Fibroblast of lung (primary cell): ENCODE results near the gene TSHZ2. TPM values are rescaled to one million over a fixed set of nuclear protein-coding genes. Genes with fewer than 3 reads are reported as not detected.

Source experiments
- DNase-seq, 2 donors: peaks; one replicate each; pipeline versions ENCODE4 v3.0.0 to v3.0.0-alpha.2; 2010; ENCODE audit warnings: low read depth in 2 of 2
- H2AFZ ChIP-seq: 2 replicates; pipeline ENCODE4 v1.5.1; 2012; ENCODE audit warnings: low read length, control low read depth, inconsistent platforms
- H3K27ac ChIP-seq: 2 replicates; pipeline ENCODE4 v1.5.1; 2011; ENCODE audit warnings: low read length, control low read depth; ENCODE audit not compliant: insufficient read depth
- H3K27me3 ChIP-seq: 2 replicates; pipeline ENCODE4 v1.5.1; 2011; ENCODE audit warnings: mild to moderate bottlenecking, low read length; ENCODE audit not compliant: control insufficient read depth, insufficient read depth
- H3K36me3 ChIP-seq: 2 replicates; pipeline ENCODE4 v1.5.1; 2011; ENCODE audit warnings: low read length; ENCODE audit not compliant: control insufficient read depth, insufficient read depth
- H3K4me1 ChIP-seq: 2 replicates; pipeline ENCODE4 v1.5.1; 2011; ENCODE audit warnings: low read length; ENCODE audit not compliant: control insufficient read depth, insufficient read depth; ENCODE audit errors: extremely low read depth
- H3K4me2 ChIP-seq: 2 replicates; pipeline ENCODE4 v1.5.1; 2011; ENCODE audit warnings: low read length, control low read depth; ENCODE audit not compliant: insufficient read depth; ENCODE audit errors: extremely low read depth
- H3K4me3 ChIP-seq, 4 experiments: fragments of 200-600 bp in 1 of 4; sonication (generic) in 1 of 4; replicated peaks in 1 of 4; 2 replicates each; pipeline ENCODE4 v1.5.1; 2011 to 2016; ENCODE audit warnings: low read length in 4 of 4, low read depth in 3 of 4, mild to moderate bottlenecking in 3 of 4, control low read depth in 2 of 4, inconsistent platforms in 1 of 4, mixed read lengths in 1 of 4; ENCODE audit not compliant: insufficient read depth in 1 of 4; ENCODE audit errors: control extremely low read depth in 1 of 4
- H3K79me2 ChIP-seq: 2 replicates; pipeline ENCODE4 v1.5.1; 2012; ENCODE audit warnings: mild to moderate bottlenecking, low read length, inconsistent platforms; ENCODE audit not compliant: control insufficient read depth, insufficient read depth
- H3K9ac ChIP-seq: 2 replicates; pipeline ENCODE4 v1.5.1; 2011; ENCODE audit warnings: mild to moderate bottlenecking, low read length, control low read depth; ENCODE audit not compliant: insufficient read depth
- H3K9me3 ChIP-seq: 2 replicates; pipeline ENCODE4 v1.5.1; 2012; ENCODE audit warnings: low read depth, low read length; ENCODE audit not compliant: control insufficient read depth, insufficient read depth
- H4K20me1 ChIP-seq: 2 replicates; pipeline ENCODE4 v1.5.1; 2011; ENCODE audit warnings: low read length; ENCODE audit not compliant: control insufficient read depth, insufficient read depth; ENCODE audit errors: extremely low read depth
- CTCF ChIP-seq, 2 donors: IDR thresholded peaks in 1 of 2; conservative IDR thresholded peaks in 1 of 2; 1 replicate in 1 of 2; 2 replicates in 1 of 2; pipeline ENCODE4 v1.5.1; 2011 to 2012; ENCODE audit warnings: low read length in 2 of 2, control low read depth in 1 of 2, inconsistent platforms in 1 of 2, low read depth in 1 of 2, mild to moderate bottlenecking in 1 of 2
- EZH2 ChIP-seq: IDR thresholded peaks from 2 replicates; pipeline ENCODE4 v1.5.1; 2012; ENCODE audit warnings: low read length, control low read depth, mild to moderate bottlenecking; ENCODE audit errors: missing control alignments
- polyA plus RNA-seq, 2 donors: library from polyadenylated mRNA; depleted of rRNA in 1 of 2; stranded (reverse) in 1 of 2; unstranded in 1 of 2; fragments of >200 nt; gene quantifications; 2 replicates each; pipeline ENCODE4 v1.2.1, GENCODE V29; 2011 to 2012; ENCODE audit warnings: missing spikeins in 1 of 2
- total RNA-seq: library from RNA; depleted of rRNA; stranded (reverse); fragments of >200 nt; gene quantifications from 2 replicates; pipeline ENCODE4 v1.2.1, GENCODE V29; 2014

Gene TSHZ2
- total and polyA plus RNA-seq, 2 donors (not counting 1 experiment from before 2014, with no cell fraction given) = 0.15 to 2.6 TPM

GRCh38 chr20:53360852-53361251 is 388.7 kb downstream of the TSHZ2 start:
- H3K4me2 ChIP-seq = no peak overlapping the region
- H3K27me3 ChIP-seq = no peaks in the 10 kb centered on the region
- DNase-seq = no peak
- H3K4me3 ChIP-seq = no peak overlapping the region
- H3K9ac ChIP-seq = no peak overlapping the region
- no peaks in the 10 kb centered on the region for H3K4me1 ChIP-seq
- no peak overlapping the region for H3K27ac ChIP-seq
- H2AFZ ChIP-seq = no peak overlapping the region
- no peaks in the 10 kb centered on the region for H3K36me3 ChIP-seq
- no peak for TF ChIP-seq EZH2
- no peak for TF ChIP-seq CTCF (conservative IDR thresholded peaks at IDR 0.05 in 1 of 2, IDR thresholded peaks at IDR 0.05 in 1 of 2; ENCODE audit: low read depth in 1 of 2, low read length in 2 of 2)
- H4K20me1 ChIP-seq = no peaks in the 10 kb centered on the region
- no peaks in the 10 kb centered on the region for H3K79me2 ChIP-seq
- no peaks in the 10 kb centered on the region for H3K9me3 ChIP-seq

GRCh38 chr20:53362736-53363135 is 390.6 kb downstream of the TSHZ2 start:
- Histone ChIP-seq H4K20me1 (no peaks in the 10 kb centered on the region), H3K36me3 (no peaks in the 10 kb centered on the region), H3K4me2 (no peak overlapping the region), H3K4me3 (no peak overlapping the region), H2AFZ (no peak overlapping the region), H3K27ac (no peak overlapping the region), H3K9me3 (no peaks in the 10 kb centered on the region), H3K9ac (no peak overlapping the region), H3K79me2 (no peaks in the 10 kb centered on the region), H3K4me1 (no peaks in the 10 kb centered on the region), H3K27me3 (no peaks in the 10 kb centered on the region)
- no peak for DNase-seq
- no peak for TF ChIP-seq CTCF (conservative IDR thresholded peaks at IDR 0.05 in 1 of 2, IDR thresholded peaks at IDR 0.05 in 1 of 2; ENCODE audit: low read depth in 1 of 2, low read length in 2 of 2)
- no peak for TF ChIP-seq EZH2

DNA sequence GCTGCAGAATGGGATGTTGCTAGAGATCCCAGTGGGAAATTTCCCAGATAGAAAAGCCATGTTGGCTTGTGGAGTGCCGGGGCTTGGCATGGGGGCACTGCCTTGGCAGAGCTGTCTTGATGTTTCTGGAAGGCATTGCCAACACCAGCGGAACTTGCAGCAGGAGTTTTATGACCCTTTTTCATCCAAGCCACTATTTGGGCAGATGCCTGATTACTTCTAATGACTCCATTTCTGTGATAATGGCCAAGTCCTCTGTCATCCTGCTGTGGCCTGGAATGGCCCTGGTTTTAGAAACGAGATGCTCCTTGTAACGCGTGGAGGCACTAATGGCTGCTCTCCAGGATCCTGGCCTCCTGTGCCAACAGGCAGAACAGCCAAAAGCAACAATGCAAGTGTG is 392.5 kb downstream of the TSHZ2 start:
- Histone ChIP-seq H3K27me3 (no peaks in the 10 kb centered on the region), H3K27ac (no peak overlapping the region), H3K4me1 (no peaks in the 10 kb centered on the region), H3K9ac (no peak overlapping the region), H3K9me3 (no peaks in the 10 kb centered on the region), H4K20me1 (no peaks in the 10 kb centered on the region), H3K36me3 (no peaks in the 10 kb centered on the region), H3K4me2 (no peak overlapping the region), H2AFZ (no peak overlapping the region), H3K4me3 (no peak overlapping the region), H3K79me2 (no peaks in the 10 kb centered on the region)
- TF ChIP-seq CTCF (conservative IDR thresholded peaks at IDR 0.05 in 1 of 2, IDR thresholded peaks at IDR 0.05 in 1 of 2; ENCODE audit: low read depth in 1 of 2, low read length in 2 of 2) (no peak), EZH2 (no peak)
- no peak for DNase-seq
